Measurements from ENCODE around the gene RNASE9. TPM values are rescaled to one million over a fixed set of nuclear protein-coding genes. Genes with fewer than 3 reads are reported as not detected.

RNASE9 gene
- total and polyA plus RNA-seq, 2 donors from 2014 or later: not detected

DNA sequence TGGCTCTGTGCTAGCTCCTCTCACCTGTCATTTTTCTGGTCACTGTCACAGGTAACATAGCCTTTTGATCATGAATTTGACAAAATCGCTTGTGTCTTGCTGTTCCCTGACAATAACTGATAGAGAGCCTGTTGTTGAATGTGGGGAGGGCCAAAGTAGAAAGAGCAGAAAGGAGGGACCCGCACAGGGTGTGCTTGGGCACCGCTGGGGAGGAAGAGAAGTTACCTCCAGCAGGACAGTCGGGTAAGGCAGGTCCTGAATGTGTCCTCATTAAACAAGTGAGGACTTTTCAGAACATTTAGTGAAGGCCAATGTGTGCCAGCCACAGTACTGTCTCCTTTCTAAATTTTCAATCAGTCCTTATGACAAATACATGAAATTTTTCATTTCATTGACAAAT, 30.4 kb upstream of the RNASE9 start, which contains the start of gene RNASE12:
Gene RNASE12 (minus strand): TSS at position 142 of the 400 bp plus-strand sequence. CDS start 653 bp downstream, outside the sequence.
- H3K27ac ChIP-seq (ENCODE audit: low read depth in 2 of 2, low read length in 2 of 2): no peak within 1 kb of the TSS
- H3K4me3 ChIP-seq (ENCODE audit: low read length in 3 of 3): no peak within 1 kb of the TSS
- no peak for TF ChIP-seq CTCF (IDR thresholded peaks at IDR 0.05; ENCODE audit: borderline replicate concordance, extremely low read depth, insufficient read depth)
- H3K27me3 ChIP-seq (ENCODE audit: control insufficient read depth, insufficient read depth, low read length): no peaks in the 10 kb centered on the region
- no peaks in the 10 kb centered on the region for H3K9me3 ChIP-seq (ENCODE audit: control insufficient read depth in 2 of 3, insufficient read depth in 1 of 3, low read length in 3 of 3)
- no peaks in the 10 kb centered on the region for H3K36me3 ChIP-seq (ENCODE audit: control insufficient read depth in 2 of 3, insufficient read depth in 3 of 3, low read length in 3 of 3)
- DNase-seq (no peak), FAIRE-seq (no peak)
- intact Hi-C loops (cut with DNase I): no loop called here
- H3K4me1 ChIP-seq (ENCODE audit: control insufficient read depth in 2 of 3, insufficient read depth in 2 of 3, low read depth in 1 of 3, low read length in 3 of 3): no peaks in the 10 kb centered on the region
- H3K9ac ChIP-seq (ENCODE audit: low read length in 3 of 3): no peak within 1 kb of the TSS

GRCh38 chr14:20587489-20588154, 26.8 kb upstream of the RNASE9 start, which contains the start of gene RNASE11:
Gene RNASE11 (minus strand): TSS chr14:20588001.
- intact Hi-C loops (cut with DNase I): no loop called here
- Histone ChIP-seq H3K27ac (ENCODE audit: low read depth in 2 of 2, low read length in 2 of 2) (no peak within 1 kb of the TSS), H3K4me3 (ENCODE audit: low read length in 3 of 3) (no peak within 1 kb of the TSS), H3K9me3 (ENCODE audit: control insufficient read depth in 2 of 3, insufficient read depth in 1 of 3, low read length in 3 of 3) (no peaks in the 10 kb centered on the region), H3K27me3 (ENCODE audit: control insufficient read depth, insufficient read depth, low read length) (no peaks in the 10 kb centered on the region), H3K9ac (ENCODE audit: low read length in 3 of 3) (no peak within 1 kb of the TSS), H3K36me3 (ENCODE audit: control insufficient read depth in 2 of 3, insufficient read depth in 3 of 3, low read length in 3 of 3) (no peaks in the 10 kb centered on the region), H3K4me1 (ENCODE audit: control insufficient read depth in 2 of 3, insufficient read depth in 2 of 3, low read depth in 1 of 3, low read length in 3 of 3) (no peaks in the 10 kb centered on the region)
- no peak for FAIRE-seq
- no peak for DNase-seq
- TF ChIP-seq CTCF (IDR thresholded peaks at IDR 0.05; ENCODE audit: borderline replicate concordance, extremely low read depth, insufficient read depth): no peak

DNA sequence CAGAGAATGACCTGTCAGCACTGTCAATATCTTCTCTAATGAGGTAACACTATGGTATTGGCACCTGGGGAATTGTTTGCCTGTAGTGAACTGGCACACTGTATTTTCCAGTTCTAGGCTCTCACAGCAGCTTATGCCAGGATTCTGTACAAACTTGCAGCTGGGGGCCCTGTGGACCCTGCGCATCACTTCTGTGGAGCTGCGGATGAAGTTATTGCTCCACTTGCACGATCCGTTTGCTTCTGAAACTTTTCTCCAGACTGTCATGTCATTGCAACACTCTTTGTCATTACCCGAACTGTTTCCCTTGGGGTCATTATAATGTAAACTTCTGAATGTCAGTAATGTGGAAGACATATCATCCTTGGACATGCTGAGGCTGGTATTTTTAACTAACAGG, 23.1 kb upstream of the RNASE9 start:
- Histone ChIP-seq H3K9ac (ENCODE audit: low read length in 3 of 3) (no peak overlapping the region), H3K4me1 (ENCODE audit: control insufficient read depth in 2 of 3, insufficient read depth in 2 of 3, low read depth in 1 of 3, low read length in 3 of 3) (no peaks in the 10 kb centered on the region), H3K27ac (ENCODE audit: low read depth in 2 of 2, low read length in 2 of 2) (no peak overlapping the region), H3K36me3 (ENCODE audit: control insufficient read depth in 2 of 3, insufficient read depth in 3 of 3, low read length in 3 of 3) (no peaks in the 10 kb centered on the region), H3K4me3 (ENCODE audit: low read length in 3 of 3) (no peak overlapping the region), H3K9me3 (ENCODE audit: control insufficient read depth in 2 of 3, insufficient read depth in 1 of 3, low read length in 3 of 3) (no peaks in the 10 kb centered on the region), H3K27me3 (ENCODE audit: control insufficient read depth, insufficient read depth, low read length) (no peaks in the 10 kb centered on the region)
- no peak for TF ChIP-seq CTCF (IDR thresholded peaks at IDR 0.05; ENCODE audit: borderline replicate concordance, extremely low read depth, insufficient read depth)
- intact Hi-C loops (cut with DNase I): no loop called here
- DNase-seq (no peak), FAIRE-seq (no peak)

Data from kidney (tissue), 14 donors.